ENCODE data around the gene RSAD1. TPM values are rescaled to one million over a fixed set of nuclear protein-coding genes. Genes with fewer than 3 reads are reported as not detected.

RSAD1 gene
- polyA plus RNA-seq, 1 of the 3 experiments (the other 2 are of a cell fraction), result 44.7 TPM

DNA sequence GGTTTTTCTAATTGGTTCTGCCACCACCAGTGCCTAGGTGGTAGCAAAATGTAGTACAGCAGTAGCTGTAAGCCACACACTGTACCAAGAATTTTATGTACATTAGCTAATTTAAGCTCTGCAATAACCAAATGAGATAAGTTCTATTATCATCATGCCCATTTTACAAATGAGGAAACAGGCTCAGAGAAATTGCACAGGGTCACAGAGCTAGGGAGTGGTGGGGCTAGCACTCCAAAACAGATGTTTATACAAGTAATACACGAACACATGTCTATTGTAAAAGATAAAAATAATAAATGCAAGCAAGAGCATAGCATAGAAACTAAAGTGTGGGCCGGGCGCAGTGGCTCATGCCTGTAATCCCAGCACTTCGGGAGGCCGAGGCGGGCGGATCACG, 13.6 kb downstream of the RSAD1 start:
- H3K4me1 ChIP-seq (ENCODE audit: control insufficient read depth in 1 of 2, insufficient read depth in 2 of 2, low read depth in 1 of 2, low read length in 1 of 2), result peaks cover 0 to 8% of the 10 kb centered on the region in 2 experiments; a peak in 2 of 4 replicates
- H3K36me3 ChIP-seq (replicated peaks in 1 of 2; ENCODE audit: control insufficient read depth in 1 of 2, insufficient read depth in 2 of 2, low read length in 1 of 2), result no peaks in the 10 kb centered on the region
- H2AFZ ChIP-seq (ENCODE audit: low read depth), result no peak overlapping the region
- POLR2A ChIA-PET, result no interaction called here
- H3K9me3 ChIP-seq, result no peaks in the 10 kb centered on the region
- DNase-seq, result no peak
- CTCF ChIA-PET, result interaction anchor here (1.5 to 3.2 kb wide), 4 partner anchors 8 to 59 kb away, joined by 11 to 28 read pairs (median 15); partner anchors contain the start of gene RSAD1
- no peaks in the 10 kb centered on the region for H4K20me1 ChIP-seq (ENCODE audit: insufficient read depth)
- H3K4me2 ChIP-seq, result no peak overlapping the region
- no peaks in the 10 kb centered on the region for H3K27me3 ChIP-seq (ENCODE audit: insufficient read depth)
- no peaks in the 10 kb centered on the region for H3K79me2 ChIP-seq (ENCODE audit: insufficient read depth)
- no peaks in the 10 kb centered on the region for H3F3A ChIP-seq (replicated peaks; ENCODE audit: insufficient read depth)
- no peak overlapping the region for H3K4me3 ChIP-seq (ENCODE audit: low read depth in 2 of 2, low read length in 1 of 2)
- H3K27ac ChIP-seq (ENCODE audit: low read depth in 2 of 2, low read length in 1 of 2), result no peak overlapping the region
- TF ChIP-seq FOXM1 (IDR thresholded peaks at IDR 0.05; ENCODE audit: low read depth) (no peak), RFX5 (IDR thresholded peaks at IDR 0.05; ENCODE audit: low read length) (no peak), MXI1 (IDR thresholded peaks at IDR 0.05; ENCODE audit: low read depth, low read length) (no peak), RAD21 (IDR thresholded peaks at IDR 0.05; ENCODE audit: low read length) (no peak), IRF3 (IDR thresholded peaks at IDR 0.05; ENCODE audit: low read depth, low read length) (no peak), SMC3 (IDR thresholded peaks at IDR 0.05; ENCODE audit: low read depth, low read length) (no peak), JUND (IDR thresholded peaks at IDR 0.05) (no peak), RXRA (IDR thresholded peaks at IDR 0.05; ENCODE audit: borderline replicate concordance, low read depth) (no peak), FOXJ3 (CRISPR knock-in tag; IDR thresholded peaks at IDR 0.05) (no peak), YY1 (IDR thresholded peaks at IDR 0.05; ENCODE audit: low read depth) (no peak), NRF1 (IDR thresholded peaks at IDR 0.05; ENCODE audit: low read depth, low read length) (no peak), RCOR1 (IDR thresholded peaks at IDR 0.05; ENCODE audit: low read length) (no peak), FOSL2 (IDR thresholded peaks at IDR 0.05; ENCODE audit: borderline replicate concordance, low read depth) (no peak)
- TF ChIP-seq, protein P1, sequence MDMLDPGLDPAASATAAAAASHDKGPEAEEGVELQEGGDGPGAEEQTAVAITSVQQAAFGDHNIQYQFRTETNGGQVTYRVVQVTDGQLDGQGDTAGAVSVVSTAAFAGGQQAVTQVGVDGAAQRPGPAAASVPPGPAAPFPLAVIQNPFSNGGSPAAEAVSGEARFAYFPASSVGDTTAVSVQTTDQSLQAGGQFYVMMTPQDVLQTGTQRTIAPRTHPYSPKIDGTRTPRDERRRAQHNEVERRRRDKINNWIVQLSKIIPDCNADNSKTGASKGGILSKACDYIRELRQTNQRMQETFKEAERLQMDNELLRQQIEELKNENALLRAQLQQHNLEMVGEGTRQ (IDR thresholded peaks at IDR 0.05; ENCODE audit: borderline replicate concordance, low read depth, low read length), result no peak
- H3K9me2 ChIP-seq, result no peaks in the 10 kb centered on the region
- 88% methylated on average over 8 of the region's 8 CpGs for WGBS (ENCODE audit: low lambda C conversion rate)
- no peak overlapping the region for H3K9ac ChIP-seq

GRCh38 chr17:50493744-50494143, 15.1 kb downstream of the RSAD1 start:
- no peaks in the 10 kb centered on the region for H3F3A ChIP-seq (replicated peaks; ENCODE audit: insufficient read depth)
- 26% methylated on average over 3 of the region's 3 CpGs for WGBS (ENCODE audit: low lambda C conversion rate)
- POLR2A ChIA-PET, result no interaction called here
- TF ChIP-seq, protein P2, sequence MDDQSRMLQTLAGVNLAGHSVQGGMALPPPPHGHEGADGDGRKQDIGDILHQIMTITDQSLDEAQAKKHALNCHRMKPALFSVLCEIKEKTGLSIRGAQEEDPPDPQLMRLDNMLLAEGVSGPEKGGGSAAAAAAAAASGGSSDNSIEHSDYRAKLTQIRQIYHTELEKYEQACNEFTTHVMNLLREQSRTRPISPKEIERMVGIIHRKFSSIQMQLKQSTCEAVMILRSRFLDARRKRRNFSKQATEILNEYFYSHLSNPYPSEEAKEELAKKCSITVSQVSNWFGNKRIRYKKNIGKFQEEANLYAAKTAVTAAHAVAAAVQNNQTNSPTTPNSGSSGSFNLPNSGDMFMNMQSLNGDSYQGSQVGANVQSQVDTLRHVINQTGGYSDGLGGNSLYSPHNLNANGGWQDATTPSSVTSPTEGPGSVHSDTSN (IDR thresholded peaks at IDR 0.05), result no peak
- TF ChIP-seq EP300 (IDR thresholded peaks at IDR 0.05; ENCODE audit: borderline replicate concordance in 1 of 2, low read depth in 1 of 2, low read length in 1 of 2), result no peak
- TF ChIP-seq IRF3 (IDR thresholded peaks at IDR 0.05; ENCODE audit: low read depth, low read length), result no peak
- TF ChIP-seq NFIC (IDR thresholded peaks at IDR 0.05; ENCODE audit: borderline replicate concordance), result no peak
- TF ChIP-seq SIN3A (IDR thresholded peaks at IDR 0.05; ENCODE audit: borderline replicate concordance, low read depth, low read length), result no peak
- TF ChIP-seq, protein P3, sequence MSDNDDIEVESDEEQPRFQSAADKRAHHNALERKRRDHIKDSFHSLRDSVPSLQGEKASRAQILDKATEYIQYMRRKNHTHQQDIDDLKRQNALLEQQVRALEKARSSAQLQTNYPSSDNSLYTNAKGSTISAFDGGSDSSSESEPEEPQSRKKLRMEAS (IDR thresholded peaks at IDR 0.05; ENCODE audit: low read depth), result no peak
- TF ChIP-seq, protein P1 (IDR thresholded peaks at IDR 0.05; ENCODE audit: borderline replicate concordance, low read depth, low read length), result no peak
- TF ChIP-seq ZBTB33 (IDR thresholded peaks at IDR 0.05; ENCODE audit: borderline replicate concordance, low read depth), result no peak
- no peak for TF ChIP-seq RXRA (IDR thresholded peaks at IDR 0.05; ENCODE audit: borderline replicate concordance, low read depth)
- TF ChIP-seq JUND (IDR thresholded peaks at IDR 0.05), result no peak
- TF ChIP-seq NRF1 (IDR thresholded peaks at IDR 0.05; ENCODE audit: low read depth, low read length), result no peak

More at GRCh38 chr17:50493744-50494143, 15.1 kb downstream of the RSAD1 start:
- no peak overlapping the region for H3K4me2 ChIP-seq
- H3K79me2 ChIP-seq (ENCODE audit: insufficient read depth), result no peaks in the 10 kb centered on the region
- no peak overlapping the region for H3K27ac ChIP-seq (ENCODE audit: low read depth in 2 of 2, low read length in 1 of 2)
- no peaks in the 10 kb centered on the region for H3K9me3 ChIP-seq
- DNase-seq, result no peak
- no peak overlapping the region for H3K9ac ChIP-seq
- H2AFZ ChIP-seq (ENCODE audit: low read depth), result no peak overlapping the region
- H3K9me2 ChIP-seq, result no peaks in the 10 kb centered on the region
- H4K20me1 ChIP-seq (ENCODE audit: insufficient read depth), result no peaks in the 10 kb centered on the region
- no peaks in the 10 kb centered on the region for H3K36me3 ChIP-seq (replicated peaks in 1 of 2; ENCODE audit: control insufficient read depth in 1 of 2, insufficient read depth in 2 of 2, low read length in 1 of 2)
- CTCF ChIA-PET, result interaction anchor here (0.7 to 3.2 kb wide), 6 partner anchors 11 to 134 kb away, joined by 3 to 28 read pairs (median 8); partner anchors contain the start of gene RSAD1
- no peaks in the 10 kb centered on the region for H3K4me1 ChIP-seq (ENCODE audit: control insufficient read depth in 1 of 2, insufficient read depth in 2 of 2, low read depth in 1 of 2, low read length in 1 of 2)
- no peak overlapping the region for H3K4me3 ChIP-seq (ENCODE audit: low read depth in 2 of 2, low read length in 1 of 2)
- no peaks in the 10 kb centered on the region for H3K27me3 ChIP-seq (ENCODE audit: insufficient read depth)

Data from SK-N-SH (cell line).